H9 (cell line): ENCODE measurements around the gene CAMK2B. TPM values are rescaled to one million over a fixed set of nuclear protein-coding genes. Genes with fewer than 3 reads are reported as not detected.
A peak's percentile ranks its signal among the peaks of the same experiment; 100 is the strongest.

ENCODE experiments used
- DNase-seq: peaks from one replicate; pipeline ENCODE4 v3.0.0-alpha.2; 2017
- H2AFZ ChIP-seq: one replicate; pipeline ENCODE4 v1.6.1; 2013; ENCODE audit warnings: mild to moderate bottlenecking, low read length, control low read depth, moderate library complexity
- H2AK5ac ChIP-seq: 2 replicates; pipeline ENCODE4 v1.6.1; 2013; ENCODE audit warnings: low read length, control low read depth, mixed read lengths; ENCODE audit not compliant: insufficient read length
- H2BK120ac ChIP-seq: one replicate; pipeline ENCODE4 v1.6.1; 2013; ENCODE audit warnings: low read depth, mild to moderate bottlenecking, low read length, control low read depth, inconsistent platforms; ENCODE audit not compliant: poor library complexity, severe bottlenecking
- H2BK12ac ChIP-seq: 2 replicates; pipeline ENCODE4 v1.6.1; 2013; ENCODE audit warnings: low read length, control low read depth, mixed read lengths, low read depth; ENCODE audit not compliant: insufficient read length
- H2BK15ac ChIP-seq: 2 replicates; pipeline ENCODE4 v1.6.1; 2013; ENCODE audit warnings: low read depth, low read length, control low read depth
- H2BK20ac ChIP-seq: one replicate; pipeline ENCODE4 v1.6.1; 2013; ENCODE audit warnings: low read depth, mild to moderate bottlenecking, low read length, control low read depth, inconsistent platforms; ENCODE audit not compliant: poor library complexity, severe bottlenecking
- H2BK5ac ChIP-seq: 2 replicates; pipeline ENCODE4 v1.6.1; 2013; ENCODE audit warnings: low read length, control low read depth, mixed read lengths; ENCODE audit not compliant: insufficient read length
- H3K14ac ChIP-seq: 2 replicates; pipeline ENCODE4 v1.6.1; 2013; ENCODE audit warnings: low read length, control low read depth; ENCODE audit not compliant: insufficient read depth
- H3K18ac ChIP-seq: 2 replicates; pipeline ENCODE4 v1.6.1; 2013; ENCODE audit warnings: low read depth, mild to moderate bottlenecking, mixed read lengths, low read length, control low read depth; ENCODE audit not compliant: insufficient read length
- H3K23ac ChIP-seq: 2 replicates; pipeline ENCODE4 v1.6.1; 2013; ENCODE audit warnings: low read length, control low read depth, mixed read lengths, low read depth; ENCODE audit not compliant: insufficient read length
- H3K23me2 ChIP-seq: 2 replicates; pipeline ENCODE4 v1.6.1; 2013; ENCODE audit warnings: low read depth, mild to moderate bottlenecking, mixed read lengths, low read length, control low read depth; ENCODE audit not compliant: insufficient read length, poor library complexity, severe bottlenecking
- H3K27ac ChIP-seq: 2 replicates; pipeline ENCODE4 v1.5.1; 2013; ENCODE audit warnings: low read length, control low read depth, mixed read lengths, low read depth; ENCODE audit not compliant: insufficient read length
- H3K27me3 ChIP-seq: 2 replicates; pipeline ENCODE4 v1.6.1; 2013; ENCODE audit warnings: low read length, control low read depth, inconsistent platforms; ENCODE audit not compliant: insufficient read depth
- H3K4ac ChIP-seq: 2 replicates; pipeline ENCODE4 v1.6.1; 2013; ENCODE audit warnings: low read depth, mild to moderate bottlenecking, control low read depth, inconsistent platforms, low read length, moderate library complexity
- H3K4me1 ChIP-seq: 2 replicates; pipeline ENCODE4 v1.6.1; 2013; ENCODE audit warnings: low read length, control low read depth, inconsistent platforms; ENCODE audit not compliant: insufficient read depth
- H3K4me2 ChIP-seq: 2 replicates; pipeline ENCODE4 v1.6.1; 2013; ENCODE audit warnings: low read length, control low read depth, mixed read lengths; ENCODE audit not compliant: insufficient read length, insufficient read depth
- H3K56ac ChIP-seq: 2 replicates; pipeline ENCODE4 v1.6.1; 2013; ENCODE audit warnings: low read depth, mild to moderate bottlenecking, mixed read lengths, low read length, control low read depth; ENCODE audit not compliant: insufficient read length
- H3K79me1 ChIP-seq: 2 replicates; pipeline ENCODE4 v1.6.1; 2013; ENCODE audit warnings: low read depth, mild to moderate bottlenecking, moderate library complexity, low read length, control low read depth, inconsistent platforms; ENCODE audit not compliant: insufficient read depth, poor library complexity, severe bottlenecking
- H3K79me2 ChIP-seq: 2 replicates; pipeline ENCODE4 v1.6.1; 2013; ENCODE audit warnings: low read length, control low read depth, inconsistent platforms; ENCODE audit not compliant: insufficient read depth
- H3K9ac ChIP-seq: 2 replicates; pipeline ENCODE4 v1.6.1; 2013; ENCODE audit warnings: low read length, control low read depth, mixed read lengths; ENCODE audit not compliant: insufficient read length; ENCODE audit errors: extremely low read depth
- H3K9me3 ChIP-seq: one replicate; pipeline ENCODE4 v1.6.1; 2013; ENCODE audit warnings: low read depth, low read length, inconsistent platforms; ENCODE audit not compliant: control insufficient read depth
- H3T11ph ChIP-seq: one replicate; pipeline ENCODE4 v1.6.1; 2013; ENCODE audit warnings: mild to moderate bottlenecking, low read length, control low read depth, inconsistent platforms
- H4K20me1 ChIP-seq: one replicate; pipeline ENCODE4 v1.6.1; 2013; ENCODE audit not compliant: control insufficient read depth, insufficient read length, insufficient read depth
- H4K5ac ChIP-seq: 2 replicates; pipeline ENCODE4 v1.6.1; 2013; ENCODE audit warnings: low read depth, mild to moderate bottlenecking, mixed read lengths, low read length, control low read depth; ENCODE audit not compliant: insufficient read length
- H4K8ac ChIP-seq: replicated peaks from 2 replicates; pipeline ENCODE4 v1.6.1; 2013; ENCODE audit warnings: low read length, control low read depth, mixed read lengths, low read depth; ENCODE audit not compliant: insufficient read length
- H4K91ac ChIP-seq: 2 replicates; pipeline ENCODE4 v1.6.1; 2013; ENCODE audit warnings: low read depth, mild to moderate bottlenecking, moderate library complexity, mixed read lengths, low read length, control low read depth; ENCODE audit not compliant: insufficient read length
- H3K27ac Mint-ChIP-seq, 3 experiments: 2 replicates in 2 of 3; 3 replicates in 1 of 3; pipeline ENCODE4 v1.8.0; 2020 to 2021; ENCODE audit warnings: mixed read lengths in 3 of 3, mild to moderate bottlenecking in 1 of 3, moderate library complexity in 1 of 3
- H3K27me3 Mint-ChIP-seq: 2 replicates; pipeline ENCODE4 v1.8.0; 2021; ENCODE audit warnings: low read depth, mild to moderate bottlenecking, moderate library complexity, mixed read lengths
- H3K36me3 Mint-ChIP-seq, 3 experiments: 2 replicates in 2 of 3; 3 replicates in 1 of 3; pipeline ENCODE4 v1.8.0; 2020 to 2021; ENCODE audit warnings: low read depth in 3 of 3, mixed read lengths in 3 of 3; ENCODE audit not compliant: insufficient read depth in 1 of 3
- H3K4me1 Mint-ChIP-seq, 2 experiments: 2 replicates each; pipeline ENCODE4 v1.8.0; 2020; ENCODE audit warnings: mixed read lengths in 2 of 2
- H3K4me3 Mint-ChIP-seq, 2 experiments: 2 replicates in 1 of 2; 3 replicates in 1 of 2; pipeline ENCODE4 v1.8.0; 2020 to 2021; ENCODE audit warnings: mild to moderate bottlenecking in 2 of 2, mixed read lengths in 2 of 2, moderate library complexity in 1 of 2
- H3K9me3 Mint-ChIP-seq, 2 experiments: 2 replicates in 1 of 2; 3 replicates in 1 of 2; pipeline ENCODE4 v1.8.0; 2020; ENCODE audit warnings: mild to moderate bottlenecking in 2 of 2, mixed read lengths in 2 of 2, moderate library complexity in 1 of 2
- WGBS: extraction: QIAGEN DNeasy Blood & Tissue Kit; methylation state at CpG from one replicate; pipeline ENCODE4 v1.1.7; 2013; ENCODE audit warnings: missing lambda C conversion rate, low lambda C conversion rate, mixed read lengths; ENCODE audit not compliant: insufficient read length; ENCODE audit errors: extremely low coverage; 5-methylcytosine and 5-hydroxymethylcytosine counted together
- total RNA-seq: library from RNA; stranded (reverse); gene quantifications from 2 replicates; pipeline ENCODE4 v1.2.1, GENCODE V29; 2021
- TF ChIP-seq, protein P1 (sequence below): fragments of 200-600 bp; sonication (generic); conservative IDR thresholded peaks from 3 replicates; pipeline ENCODE4 v1.8.0; 2021; ENCODE audit warnings: antibody characterized with exemption, mild to moderate bottlenecking

CAMK2B gene
- total RNA-seq, 1 experiment from 2014 or later, result 0.17 TPM

DNA sequence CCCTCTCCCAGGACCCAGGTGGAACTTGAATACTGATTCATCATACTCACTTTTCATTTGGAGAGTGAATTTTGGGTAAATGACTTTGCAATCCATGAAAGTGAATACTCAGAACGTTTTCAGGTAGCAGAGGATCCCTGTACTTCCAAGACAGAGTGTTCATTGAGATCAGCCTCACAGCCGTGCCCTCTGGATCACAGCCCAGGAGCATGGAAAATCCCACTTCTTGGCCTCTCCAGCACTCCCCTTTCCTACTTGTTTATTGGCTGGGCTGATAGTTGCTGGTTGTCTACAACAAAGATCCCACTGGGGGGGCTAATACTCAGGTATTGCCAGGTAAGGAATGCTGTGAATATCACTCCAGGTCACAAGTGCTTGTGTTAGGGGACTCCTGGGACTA, 142.0 kb downstream of the CAMK2B start:
- Histone ChIP-seq H2BK20ac (no peak overlapping the region), H2BK5ac (no peak overlapping the region), H2BK120ac (no peak overlapping the region), H3K9ac (no peak overlapping the region), H3K27me3 (no peaks in the 10 kb centered on the region), H3K23me2 (no peaks in the 10 kb centered on the region), H2BK15ac (no peak overlapping the region), H4K8ac (no peak overlapping the region), H4K5ac (no peak overlapping the region), H3K79me2 (no peaks in the 10 kb centered on the region), H3K18ac (no peak overlapping the region), H4K20me1 (no peaks in the 10 kb centered on the region), H3K79me1 (no peaks in the 10 kb centered on the region), H3K4me2 (no peak overlapping the region), H4K91ac (no peak overlapping the region), H3K27ac (no peak overlapping the region), H2AFZ (no peak overlapping the region), H3K23ac (no peak overlapping the region), H2BK12ac (no peak overlapping the region), H3K4ac (no peak overlapping the region), H3T11ph (no peak overlapping the region), H3K4me1 (no peaks in the 10 kb centered on the region), H3K9me3 (peaks cover 7% of the 10 kb centered on the region), H3K56ac (no peak overlapping the region), H3K14ac (no peak overlapping the region), H2AK5ac (no peak overlapping the region)
- Mint-ChIP-seq H3K27me3 (peaks cover 17% of the 10 kb centered on the region), H3K36me3 (peaks cover 0 to 7% (median 2%) of the 10 kb centered on the region in 3 experiments; a peak in 2 of 7 replicates), H3K27ac (no peak overlapping the region), H3K4me1 (peaks cover 18 to 24% of the 10 kb centered on the region in 2 experiments), H3K4me3 (no peak overlapping the region), H3K9me3 (peaks cover 11 to 12% of the 10 kb centered on the region in 2 experiments; a peak in 4 of 5 replicates)
- WGBS, result no CpG with 5 or more reads among the region's 2 CpGs
- no peak for DNase-seq
- TF ChIP-seq, protein P1, sequence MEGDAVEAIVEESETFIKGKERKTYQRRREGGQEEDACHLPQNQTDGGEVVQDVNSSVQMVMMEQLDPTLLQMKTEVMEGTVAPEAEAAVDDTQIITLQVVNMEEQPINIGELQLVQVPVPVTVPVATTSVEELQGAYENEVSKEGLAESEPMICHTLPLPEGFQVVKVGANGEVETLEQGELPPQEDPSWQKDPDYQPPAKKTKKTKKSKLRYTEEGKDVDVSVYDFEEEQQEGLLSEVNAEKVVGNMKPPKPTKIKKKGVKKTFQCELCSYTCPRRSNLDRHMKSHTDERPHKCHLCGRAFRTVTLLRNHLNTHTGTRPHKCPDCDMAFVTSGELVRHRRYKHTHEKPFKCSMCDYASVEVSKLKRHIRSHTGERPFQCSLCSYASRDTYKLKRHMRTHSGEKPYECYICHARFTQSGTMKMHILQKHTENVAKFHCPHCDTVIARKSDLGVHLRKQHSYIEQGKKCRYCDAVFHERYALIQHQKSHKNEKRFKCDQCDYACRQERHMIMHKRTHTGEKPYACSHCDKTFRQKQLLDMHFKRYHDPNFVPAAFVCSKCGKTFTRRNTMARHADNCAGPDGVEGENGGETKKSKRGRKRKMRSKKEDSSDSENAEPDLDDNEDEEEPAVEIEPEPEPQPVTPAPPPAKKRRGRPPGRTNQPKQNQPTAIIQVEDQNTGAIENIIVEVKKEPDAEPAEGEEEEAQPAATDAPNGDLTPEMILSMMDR, result 0 out of 3 replicates have a peak, but pooled peaks have one; percentile 18
